NCI-H345 (cell line): ENCODE measurements around the gene ZG16.
A peak's percentile ranks its signal among the peaks of the same experiment; 100 is the strongest.
"Not testable (repeated sequence)": the region's sequence is repeated elsewhere in the genome, so short reads cannot be mapped to it uniquely, and the experiment has no call there.

Experiments used
- DNase-seq: peaks from one replicate; lab custom pipeline; 2025; lab: John Stamatoyannopoulos, UW

Gene ZG16

DNA sequence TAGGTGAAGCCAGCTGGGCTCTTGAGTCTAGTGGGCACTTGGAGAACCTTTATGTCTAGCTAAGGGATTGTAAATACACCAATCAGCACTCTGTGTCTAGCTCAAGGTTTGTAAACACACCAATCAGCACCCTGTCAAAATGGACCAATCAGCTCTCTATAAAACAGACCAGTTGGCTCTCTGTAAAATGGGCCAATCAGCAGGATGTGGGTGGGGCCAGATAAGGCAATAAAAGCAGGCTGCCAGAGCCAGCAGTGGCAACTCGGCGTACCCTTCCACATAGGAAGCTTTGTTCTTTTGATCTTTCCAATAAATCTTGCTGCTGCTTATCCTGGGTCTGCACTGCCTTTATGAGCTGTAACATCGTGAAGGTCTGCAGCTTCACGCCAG, 29.3 kb upstream of the ZG16 start:
- DNase-seq: not testable (repeated sequence)

DNA sequence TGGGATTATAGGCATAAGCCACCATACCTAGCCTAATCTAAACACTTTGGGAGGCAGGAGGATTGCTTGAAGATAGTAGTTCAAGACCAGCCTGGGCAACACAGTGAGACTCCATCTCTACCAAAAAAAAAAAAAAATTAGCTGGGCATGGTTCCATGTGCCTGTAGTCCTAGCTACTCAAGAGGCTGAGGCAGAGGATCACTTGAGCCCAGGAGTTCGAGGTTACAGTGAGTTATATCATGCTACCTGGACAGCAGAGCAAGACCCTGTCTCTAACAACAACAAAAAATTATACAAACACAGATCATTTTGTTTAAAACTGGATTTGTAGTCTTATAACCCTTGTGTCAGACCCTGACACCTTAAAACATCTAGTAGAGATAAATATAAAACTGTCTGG, 24.5 kb upstream of the ZG16 start:
- DNase-seq: no peak

GRCh38 chr16:29756654-29757053, 21.4 kb upstream of the ZG16 start:
- DNase-seq: no peak

DNA sequence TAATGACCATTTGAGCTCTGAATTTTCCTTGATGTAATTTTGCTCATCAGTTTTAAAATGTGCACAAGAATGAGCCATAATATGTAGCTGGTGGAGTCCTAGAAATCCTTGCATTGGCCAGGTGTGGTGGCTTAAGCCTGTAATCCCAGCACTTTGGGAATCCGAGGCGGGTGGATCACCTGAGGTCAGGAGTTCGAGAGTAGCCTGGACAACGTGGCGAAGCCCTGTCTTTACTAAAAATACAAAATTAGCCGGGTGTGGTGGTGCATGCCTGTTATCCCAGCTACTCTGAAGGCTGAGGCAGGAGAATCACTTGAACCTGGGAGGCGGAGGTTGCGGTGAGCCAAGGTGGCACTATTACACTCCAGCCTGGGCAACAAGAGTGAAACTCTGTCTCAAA, 21.0 kb upstream of the ZG16 start:
- not testable (repeated sequence) for DNase-seq

DNA sequence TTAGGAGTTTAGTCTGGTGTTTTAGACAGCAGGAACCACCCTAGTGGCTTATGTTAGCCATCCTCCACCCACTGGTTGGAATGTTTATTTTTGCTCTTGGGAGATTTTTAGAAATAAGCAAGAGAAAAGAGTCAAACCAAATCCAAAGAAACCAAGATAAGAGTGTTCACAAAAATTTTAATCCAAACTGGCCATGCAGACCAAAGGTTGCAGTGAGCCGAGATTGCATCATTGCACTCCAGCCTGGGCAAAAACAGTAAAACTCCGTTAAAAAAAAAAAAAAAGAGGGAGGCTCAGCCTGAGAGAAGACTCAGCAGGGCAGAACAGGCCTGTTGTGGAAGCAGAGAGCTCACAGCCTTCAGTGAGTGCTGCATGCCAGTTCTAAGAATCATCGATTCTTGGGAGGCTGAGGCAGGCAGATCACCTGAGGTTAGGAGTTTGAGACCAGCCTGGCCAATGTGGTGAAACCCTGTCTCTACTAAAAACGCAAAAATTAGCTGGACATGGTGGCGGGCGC, 20.0 kb upstream of the ZG16 start:
- DNase-seq: no peak

- DNase-seq: no peak
These were observed 17.3 kb upstream of the ZG16 start for GRCh38 chr16:29760567-29761279.

GRCh38 chr16:29761280-29761651, 16.8 kb upstream of the ZG16 start:
- DNase-seq: not testable (repeated sequence)

- no peak for DNase-seq
These were observed 16.2 kb upstream of the ZG16 start for GRCh38 chr16:29761882-29762281.

DNA sequence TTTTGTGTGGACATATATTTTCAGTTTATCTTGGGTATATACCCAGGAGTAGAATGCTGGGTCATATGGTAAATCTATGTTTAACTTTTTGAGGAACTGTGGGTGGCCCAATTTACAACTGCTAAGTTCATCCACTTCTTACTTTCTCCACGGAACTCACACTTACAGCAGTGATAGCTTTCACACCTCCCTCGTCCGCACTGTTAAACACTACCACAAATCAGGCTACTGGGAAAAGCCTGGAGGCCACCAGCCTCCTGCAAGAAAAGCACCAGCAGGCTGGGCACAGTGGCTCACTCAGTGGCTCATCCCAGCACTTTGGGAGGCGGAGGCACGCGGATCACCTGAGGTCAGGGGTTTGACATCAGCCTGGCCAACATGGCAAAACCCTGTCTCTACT, 14.7 kb upstream of the ZG16 start:
- no peak for DNase-seq

GRCh38 chr16:29765167-29766032, 12.7 kb upstream of the ZG16 start:
- DNase-seq: peak; percentile 81

GRCh38 chr16:29766571-29766970, 11.5 kb upstream of the ZG16 start:
- no peak for DNase-seq

GRCh38 chr16:29767062-29767461, 11.0 kb upstream of the ZG16 start:
- no peak for DNase-seq

- no peak for DNase-seq
These were observed 8.5 kb upstream of the ZG16 start for GRCh38 chr16:29769507-29769906.

DNA sequence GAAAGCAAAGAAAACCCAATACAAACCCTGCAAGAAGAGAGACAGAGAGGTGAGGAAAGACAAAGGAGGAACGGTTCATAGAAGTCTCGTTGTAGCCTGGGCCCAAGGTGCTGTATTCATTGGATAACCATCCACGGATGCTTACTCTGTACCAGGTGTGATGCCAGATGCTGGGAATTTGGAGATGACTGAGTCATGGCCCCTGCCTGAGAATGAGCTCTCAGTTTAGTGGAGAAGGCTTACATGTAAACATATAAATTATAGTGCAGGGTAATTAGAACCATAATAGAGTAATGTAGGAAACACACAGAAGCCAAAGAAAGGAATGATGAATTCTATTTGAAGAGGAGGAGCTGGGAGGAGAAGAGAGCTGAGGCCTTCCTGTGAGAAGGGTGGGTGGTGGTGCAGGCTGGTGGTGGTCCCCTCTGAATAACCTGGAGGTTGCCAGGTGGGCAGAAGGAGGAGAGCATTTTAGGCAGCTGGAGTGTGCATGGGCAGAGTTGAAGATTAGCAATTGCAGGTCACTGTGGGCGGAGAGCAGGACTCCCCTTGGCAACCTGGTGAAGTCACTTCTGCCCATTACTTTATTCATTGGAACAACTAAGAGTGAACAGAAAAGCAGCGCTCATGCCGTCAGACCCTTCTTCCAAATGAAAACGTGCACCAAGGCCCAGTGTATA, 7.7 kb upstream of the ZG16 start:
- no peak for DNase-seq

- not testable (repeated sequence) for DNase-seq
These were observed 5.7 kb upstream of the ZG16 start for GRCh38 chr16:29772330-29772729.

- no peak for DNase-seq
These were observed 3.3 kb upstream of the ZG16 start for GRCh38 chr16:29774730-29775129.

- no peak for DNase-seq
These were observed 2.2 kb upstream of the ZG16 start for GRCh38 chr16:29775742-29776408.

- DNase-seq: no peak
These were observed 1.4 kb downstream of the ZG16 start for GRCh38 chr16:29779474-29779873.

- DNase-seq: not testable (repeated sequence)
These were observed 5.3 kb downstream of the ZG16 start for GRCh38 chr16:29783094-29783953.

- no peak for DNase-seq
These were observed 6.1 kb downstream of the ZG16 start for GRCh38 chr16:29784157-29784556.

GRCh38 chr16:29784901-29785500, 6.9 kb downstream of the ZG16 start:
- no peak for DNase-seq
